Vagina (tissue), 2 donors: ENCODE measurements around the gene DNAAF3. TPM values are rescaled to one million over a fixed set of nuclear protein-coding genes. Genes with fewer than 3 reads are reported as not detected.

Experiments used
- DNase-seq, 2 donors: peaks; one replicate each; pipeline ENCODE4 v3.0.0-alpha.2; 2017; ENCODE audit errors: extremely low spot score in 2 of 2
- H3K27ac ChIP-seq: fragments of 200-600 bp; sonication (generic); one replicate; pipeline ENCODE4 v1.5.1; 2019
- H3K27me3 ChIP-seq: fragments of 200-600 bp; sonication (generic); one replicate; pipeline ENCODE4 v1.5.1; 2019
- H3K36me3 ChIP-seq, 2 donors: fragments of 200-600 bp; sonication (generic); one replicate each; pipeline ENCODE4 v1.5.1; 2017 to 2019
- H3K4me1 ChIP-seq: fragments of 200-600 bp; sonication (generic); one replicate; pipeline ENCODE4 v1.5.1; 2019
- H3K4me3 ChIP-seq, 2 donors: fragments of 200-600 bp; sonication (generic); 1 replicate in 1 of 2; 2 replicates in 1 of 2; pipeline ENCODE4 v1.5.1; 2016 to 2019
- H3K9me3 ChIP-seq: fragments of 200-600 bp; sonication (generic); one replicate; pipeline ENCODE4 v1.5.1; 2019
- POLR2A ChIP-seq, 2 donors: fragments of 450-650 bp; IDR thresholded peaks; one replicate each; pipeline ENCODE4 v1.6.1; 2017; ENCODE audit warnings: antibody characterized with exemption in 2 of 2, mild to moderate bottlenecking in 2 of 2, moderate library complexity in 2 of 2
- POLR2AphosphoS5 ChIP-seq, 2 donors: sonication (generic); formaldehyde crosslinking; IDR thresholded peaks; one replicate each; pipeline ENCODE4 v1.9.0; 2017; ENCODE audit warnings: antibody characterized with exemption in 2 of 2, mild to moderate bottlenecking in 2 of 2, low read depth in 1 of 2; ENCODE audit not compliant: insufficient read depth in 1 of 2
- intact Hi-C: fragments of 100-400 bp; cut with DNase I; formaldehyde crosslinking; loops from one replicate; pipeline ENCODE4 v1.15.1; 2023
- microRNA-seq: library from miRNA; unstranded; fragments of <30 nt; microRNA quantifications from one replicate; pipeline ENCODE4, GENCODE V29; 2017; ENCODE audit warnings: borderline number of aligned reads, borderline replicate concordance
- small RNA-seq: library from RNA; depleted of rRNA; stranded (forward); fragments of <200 nt; gene quantifications from one replicate; pipeline ENCODE3, GENCODE V24; 2016
- total RNA-seq: library from RNA; depleted of rRNA; stranded (reverse); fragments of >200 nt; gene quantifications from one replicate; pipeline ENCODE4 v1.2.3, GENCODE V29; 2016
- TF ChIP-seq, protein P1 (sequence below), 3 experiments: fragments of 450-650 bp in 2 of 3; fragments of 200-600 bp in 1 of 3; sonication (generic) in 1 of 3; IDR thresholded peaks; one replicate each; pipeline ENCODE4 v1.5.1; 2017 to 2019; ENCODE audit warnings: antibody characterized with exemption in 3 of 3, mild to moderate bottlenecking in 2 of 3, moderate library complexity in 2 of 3

Gene DNAAF3
- total RNA-seq, 1 donor from 2014 or later = 5.6 TPM

GRCh38 chr19:55111238-55111831 is 55.1 kb downstream of the DNAAF3 start:
- H3K27ac ChIP-seq = peak overlapping the region; percentile 96
- no peaks in the 10 kb centered on the region for H3K36me3 ChIP-seq
- H3K27me3 ChIP-seq = no peaks in the 10 kb centered on the region
- intact Hi-C loops = loop anchor here (10.0 kb wide), 1 partner anchor 553 kb away; no protein-coding TSS in a partner anchor
- DNase-seq = no peak
- TF ChIP-seq POLR2AphosphoS5 (IDR thresholded peaks at IDR 0.05; ENCODE audit: insufficient read depth in 1 of 2, low read depth in 1 of 2) (peak; percentile 27 to 62), POLR2A (IDR thresholded peaks at IDR 0.05) (no peak)
- H3K4me1 ChIP-seq = peaks cover 55% of the 10 kb centered on the region
- no peaks in the 10 kb centered on the region for H3K9me3 ChIP-seq
- H3K4me3 ChIP-seq = peak overlapping the region in 1 of 2 donors; percentile 17

DNA sequence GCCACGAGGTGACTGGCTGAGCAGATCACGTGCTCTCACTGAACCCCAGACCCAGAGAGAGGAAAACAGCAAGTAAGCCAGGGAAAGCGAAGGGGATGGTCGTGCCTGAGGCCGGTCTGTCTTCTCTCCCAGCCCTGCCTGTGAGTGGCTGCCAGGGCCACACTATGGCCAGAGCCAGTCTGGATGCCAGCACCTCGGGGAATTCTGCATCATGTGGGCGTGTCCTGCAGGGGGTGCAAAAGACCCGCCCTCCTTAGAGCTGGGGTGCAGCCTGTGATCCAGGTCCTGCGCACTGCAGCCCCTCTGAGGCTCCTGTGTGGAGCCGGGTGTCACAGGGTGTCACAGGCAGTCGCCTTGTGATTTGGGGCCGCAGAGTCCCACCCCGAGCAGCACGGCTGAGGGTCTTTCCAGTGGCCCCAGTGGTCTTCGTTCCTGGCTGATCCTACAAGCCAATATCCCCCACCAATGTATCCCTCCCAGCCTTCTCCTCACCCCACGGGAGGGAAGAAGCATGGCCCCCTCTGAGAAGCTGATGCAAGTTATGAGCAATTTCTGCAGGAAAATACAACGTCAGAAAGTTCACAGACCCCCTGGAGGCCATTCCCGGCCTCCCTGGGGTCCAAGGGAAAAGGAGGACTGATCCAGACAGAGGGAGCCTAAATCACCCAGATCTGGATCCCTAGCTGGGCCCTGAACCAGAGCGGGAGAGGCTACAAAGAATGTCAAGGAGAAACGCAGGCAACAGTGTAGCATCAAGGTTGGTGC is 56.7 kb downstream of the DNAAF3 start:
- intact Hi-C loops = loop anchor here (10.0 kb wide), 1 partner anchor 555 kb away; no protein-coding TSS in a partner anchor
- Histone ChIP-seq H3K36me3 (no peaks in the 10 kb centered on the region), H3K27ac (peak overlapping the region; percentile 96), H3K4me1 (peaks cover 38% of the 10 kb centered on the region), H3K9me3 (no peaks in the 10 kb centered on the region), H3K4me3 (no peak overlapping the region), H3K27me3 (no peaks in the 10 kb centered on the region)
- no peak for DNase-seq
- no peak for TF ChIP-seq POLR2A (IDR thresholded peaks at IDR 0.05)
- TF ChIP-seq, protein P1, sequence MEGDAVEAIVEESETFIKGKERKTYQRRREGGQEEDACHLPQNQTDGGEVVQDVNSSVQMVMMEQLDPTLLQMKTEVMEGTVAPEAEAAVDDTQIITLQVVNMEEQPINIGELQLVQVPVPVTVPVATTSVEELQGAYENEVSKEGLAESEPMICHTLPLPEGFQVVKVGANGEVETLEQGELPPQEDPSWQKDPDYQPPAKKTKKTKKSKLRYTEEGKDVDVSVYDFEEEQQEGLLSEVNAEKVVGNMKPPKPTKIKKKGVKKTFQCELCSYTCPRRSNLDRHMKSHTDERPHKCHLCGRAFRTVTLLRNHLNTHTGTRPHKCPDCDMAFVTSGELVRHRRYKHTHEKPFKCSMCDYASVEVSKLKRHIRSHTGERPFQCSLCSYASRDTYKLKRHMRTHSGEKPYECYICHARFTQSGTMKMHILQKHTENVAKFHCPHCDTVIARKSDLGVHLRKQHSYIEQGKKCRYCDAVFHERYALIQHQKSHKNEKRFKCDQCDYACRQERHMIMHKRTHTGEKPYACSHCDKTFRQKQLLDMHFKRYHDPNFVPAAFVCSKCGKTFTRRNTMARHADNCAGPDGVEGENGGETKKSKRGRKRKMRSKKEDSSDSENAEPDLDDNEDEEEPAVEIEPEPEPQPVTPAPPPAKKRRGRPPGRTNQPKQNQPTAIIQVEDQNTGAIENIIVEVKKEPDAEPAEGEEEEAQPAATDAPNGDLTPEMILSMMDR (IDR thresholded peaks at IDR 0.05) = no peak
- TF ChIP-seq POLR2AphosphoS5 (IDR thresholded peaks at IDR 0.05; ENCODE audit: insufficient read depth in 1 of 2, low read depth in 1 of 2) = no peak

Small RNA genes lying within 50 kb of the gene (microRNA-seq; reads per million reads assigned to microRNA genes)
- not detected for gene MIR7975

Small RNA genes lying within 50 kb of the gene (small RNA-seq; reads per million reads assigned to genes)
- gene MIR7975 (not detected), gene RF01210 (not detected)

Other genes starting within 250 kb of the DNAAF3 start
- gene NLRP7, start 219.1 kb downstream of the DNAAF3 start, total RNA-seq = not detected
- 2.7 TPM for gene NLRP2, start 200.2 kb downstream of the DNAAF3 start, total RNA-seq
- gene GP6, start 128.3 kb downstream of the DNAAF3 start, total RNA-seq = 0.49 TPM
- gene RDH13, start 103.5 kb downstream of the DNAAF3 start, total RNA-seq = 37.3 TPM
- 180 TPM for gene EPS8L1, start 90.7 kb downstream of the DNAAF3 start, total RNA-seq
- 108 TPM for gene PPP1R12C, start 49.0 kb downstream of the DNAAF3 start, total RNA-seq
- gene TNNT1, start 17.4 kb downstream of the DNAAF3 start, total RNA-seq = 9.1 TPM
- not detected for gene TNNI3, start 8.9 kb downstream of the DNAAF3 start, total RNA-seq
- gene SYT5, start 13.7 kb upstream of the DNAAF3 start, total RNA-seq = not detected
- 4.4 TPM for gene PTPRH, start 42.9 kb upstream of the DNAAF3 start, total RNA-seq
- gene TMEM86B, start 62.1 kb upstream of the DNAAF3 start, total RNA-seq = 2.9 TPM
- 30.4 TPM for gene PPP6R1, start 92.4 kb upstream of the DNAAF3 start, total RNA-seq
- gene HSPBP1, start 113.5 kb upstream of the DNAAF3 start, total RNA-seq = 29.5 TPM
- gene BRSK1, start 117.4 kb upstream of the DNAAF3 start, total RNA-seq = 10.1 TPM
- gene TMEM150B, start 158.7 kb upstream of the DNAAF3 start, total RNA-seq = not detected
- gene KMT5C, start 173.3 kb upstream of the DNAAF3 start, total RNA-seq = 19.2 TPM
- 5.2 TPM for gene COX6B2, start 188.1 kb upstream of the DNAAF3 start, total RNA-seq
- gene GARIN5B, start 196.6 kb upstream of the DNAAF3 start, total RNA-seq = not detected
- not detected for gene IL11, start 203.8 kb upstream of the DNAAF3 start, total RNA-seq
- not detected for gene TMEM190, start 210.2 kb upstream of the DNAAF3 start, total RNA-seq
- gene TMEM238, start 217.7 kb upstream of the DNAAF3 start, total RNA-seq = 5.9 TPM
- 1,166 TPM for gene RPL28, start 219.3 kb upstream of the DNAAF3 start, total RNA-seq
- gene UBE2S, start 241.2 kb upstream of the DNAAF3 start, total RNA-seq = 22.3 TPM